Muscle layer of colon (tissue), 2 donors: ENCODE measurements around the gene LSM14A.
"Not testable (repeated sequence)": the region's sequence is repeated elsewhere in the genome, so short reads cannot be mapped to it uniquely, and the experiment has no call there.

ENCODE experiments used
- H3K27ac ChIP-seq: one replicate; pipeline ENCODE4 v1.7.0; 2013; ENCODE audit warnings: low read depth, mild to moderate bottlenecking, low read length, moderate library complexity
- H3K27me3 ChIP-seq, 2 donors: one replicate each; pipeline ENCODE4 v1.7.0; 2013; ENCODE audit warnings: low read length in 2 of 2, mild to moderate bottlenecking in 2 of 2; ENCODE audit not compliant: insufficient read depth in 2 of 2, control insufficient read depth in 1 of 2
- H3K36me3 ChIP-seq: one replicate; pipeline ENCODE4 v1.7.0; 2013; ENCODE audit warnings: mild to moderate bottlenecking, low read length; ENCODE audit not compliant: insufficient read depth
- H3K4me1 ChIP-seq: one replicate; pipeline ENCODE4 v1.7.0; 2013; ENCODE audit warnings: mild to moderate bottlenecking, low read length; ENCODE audit not compliant: insufficient read depth
- H3K4me3 ChIP-seq, 2 donors: one replicate each; pipeline ENCODE4 v1.7.0; 2013; ENCODE audit warnings: low read length in 2 of 2, low read depth in 1 of 2, mild to moderate bottlenecking in 1 of 2, moderate library complexity in 1 of 2
- H3K9ac ChIP-seq: one replicate; pipeline ENCODE4 v1.7.0; 2013; ENCODE audit warnings: low read length
- H3K9me3 ChIP-seq: one replicate; pipeline ENCODE4 v1.7.0; 2013; ENCODE audit warnings: mild to moderate bottlenecking, low read length
- donor health status: abdominal sarcoma.
- donor health status: Adenocarcinoma of cecum.

The LSM14A gene

GRCh38 chr19:34161902-34162301 lies 10.4 kb upstream of the LSM14A start:
- H3K27me3 ChIP-seq, H3K27ac ChIP-seq, H3K4me3 ChIP-seq: not testable (repeated sequence)

GRCh38 chr19:34165295-34165738 lies 7.0 kb upstream of the LSM14A start:
- no peaks in the 10 kb centered on the region for H3K36me3 ChIP-seq
- H3K9me3 ChIP-seq, result no peaks in the 10 kb centered on the region
- H3K4me3 ChIP-seq, result no peak overlapping the region
- H3K27me3 ChIP-seq, result no peaks in the 10 kb centered on the region
- no peak overlapping the region for H3K27ac ChIP-seq
- no peaks in the 10 kb centered on the region for H3K4me1 ChIP-seq
- H3K9ac ChIP-seq, result no peak overlapping the region

More at GRCh38 chr19:34161902-34162301, 10.4 kb upstream of the LSM14A start:
- H3K36me3 ChIP-seq, H3K9me3 ChIP-seq, H3K4me1 ChIP-seq, H3K9ac ChIP-seq: not testable (repeated sequence)

GRCh38 chr19:34169475-34170199 lies 2.7 kb upstream of the LSM14A start:
- H3K27me3 ChIP-seq, H3K36me3 ChIP-seq, H3K27ac ChIP-seq, H3K9me3 ChIP-seq, H3K9ac ChIP-seq, H3K4me3 ChIP-seq: not testable (repeated sequence)
- peaks cover 15% of the 10 kb centered on the region for H3K4me1 ChIP-seq

- H3K4me3 ChIP-seq, result peak overlapping the region; percentile 65 to 74
- no peaks in the 10 kb centered on the region for H3K27me3 ChIP-seq
- H3K27ac ChIP-seq, result peak overlapping the region; percentile 94
- peaks cover 32% of the 10 kb centered on the region for H3K4me1 ChIP-seq
- H3K9me3 ChIP-seq, result no peaks in the 10 kb centered on the region
- H3K9ac ChIP-seq, result peak overlapping the region; percentile 66
- no peaks in the 10 kb centered on the region for H3K36me3 ChIP-seq
These were observed 796 bp upstream of the LSM14A start for GRCh38 chr19:34171539-34171876.

- peaks cover 44% of the 10 kb centered on the region for H3K4me1 ChIP-seq
- peak overlapping the region; percentile 94 for H3K9ac ChIP-seq
- H3K4me3 ChIP-seq, result peak overlapping the region; percentile 85 to 87
- H3K27me3 ChIP-seq, result no peaks in the 10 kb centered on the region
- no peaks in the 10 kb centered on the region for H3K36me3 ChIP-seq
- peak overlapping the region; percentile 99 for H3K27ac ChIP-seq
- H3K9me3 ChIP-seq, result no peaks in the 10 kb centered on the region
These were observed 423 bp downstream of the LSM14A start for GRCh38 chr19:34172661-34173192.

- Histone ChIP-seq H3K36me3 (no peaks in the 10 kb centered on the region), H3K27me3 (no peaks in the 10 kb centered on the region), H3K27ac (peak overlapping the region; percentile 99), H3K9me3 (no peaks in the 10 kb centered on the region), H3K4me3 (peak overlapping the region; percentile 85 to 87), H3K9ac (peak overlapping the region; percentile 94), H3K4me1 (peaks cover 49% of the 10 kb centered on the region)
These were observed 1.1 kb downstream of the LSM14A start for GRCh38 chr19:34173193-34173956.

GRCh38 chr19:34175173-34175572 lies 2.9 kb downstream of the LSM14A start:
- not testable (repeated sequence) for H3K27ac ChIP-seq, H3K4me3 ChIP-seq, H3K36me3 ChIP-seq, H3K9ac ChIP-seq, H3K27me3 ChIP-seq, H3K9me3 ChIP-seq
- H3K4me1 ChIP-seq, result peaks cover 67% of the 10 kb centered on the region

- no peak overlapping the region for H3K27ac ChIP-seq
- peaks cover 73% of the 10 kb centered on the region for H3K4me1 ChIP-seq
- H3K27me3 ChIP-seq, result no peaks in the 10 kb centered on the region
- no peak overlapping the region for H3K4me3 ChIP-seq
- no peaks in the 10 kb centered on the region for H3K9me3 ChIP-seq
- H3K36me3 ChIP-seq, result peaks cover 6% of the 10 kb centered on the region
- H3K9ac ChIP-seq, result no peak overlapping the region
These were observed 4.3 kb downstream of the LSM14A start for GRCh38 chr19:34176581-34176980.

GRCh38 chr19:34178274-34178610 lies 5.9 kb downstream of the LSM14A start:
- no peaks in the 10 kb centered on the region for H3K27me3 ChIP-seq
- no peaks in the 10 kb centered on the region for H3K9me3 ChIP-seq
- H3K4me1 ChIP-seq, result peaks cover 72% of the 10 kb centered on the region
- no peak overlapping the region for H3K9ac ChIP-seq
- H3K27ac ChIP-seq, result no peak overlapping the region
- peaks cover 6% of the 10 kb centered on the region for H3K36me3 ChIP-seq
- H3K4me3 ChIP-seq, result peak overlapping the region in 1 of 2 donors; percentile 4

GRCh38 chr19:34179066-34179465 lies 6.8 kb downstream of the LSM14A start:
- no peaks in the 10 kb centered on the region for H3K9me3 ChIP-seq
- H3K27ac ChIP-seq, result no peak overlapping the region
- H3K4me3 ChIP-seq, result no peak overlapping the region
- H3K27me3 ChIP-seq, result no peaks in the 10 kb centered on the region
- H3K36me3 ChIP-seq, result peaks cover 6% of the 10 kb centered on the region
- H3K4me1 ChIP-seq, result peaks cover 70% of the 10 kb centered on the region
- no peak overlapping the region for H3K9ac ChIP-seq

- peaks cover 6% of the 10 kb centered on the region for H3K36me3 ChIP-seq
- no peaks in the 10 kb centered on the region for H3K9me3 ChIP-seq
- H3K4me3 ChIP-seq, result no peak overlapping the region
- no peak overlapping the region for H3K27ac ChIP-seq
- H3K4me1 ChIP-seq, result peaks cover 68% of the 10 kb centered on the region
- no peak overlapping the region for H3K9ac ChIP-seq
- H3K27me3 ChIP-seq, result no peaks in the 10 kb centered on the region
These were observed 8.0 kb downstream of the LSM14A start for GRCh38 chr19:34180273-34180672.
